Stomach (tissue), 4 donors: ENCODE results near the gene EID2.

Experiments
- EP300 ChIP-seq: sonication (generic); formaldehyde crosslinking; IDR thresholded peaks from one replicate; pipeline ENCODE4 v1.6.1; 2017; ENCODE audit warnings: antibody characterized with exemption
- POLR2A ChIP-seq, 4 donors: fragments of 450-650 bp; IDR thresholded peaks; one replicate each; pipeline ENCODE4 v1.6.1; 2016; ENCODE audit warnings: antibody characterized with exemption in 4 of 4, control low read depth in 2 of 4, mild to moderate bottlenecking in 1 of 4, moderate library complexity in 1 of 4
- POLR2AphosphoS5 ChIP-seq, 3 donors: sonication (generic); formaldehyde crosslinking; IDR thresholded peaks; one replicate each; pipeline ENCODE4 v1.6.1; 2016; ENCODE audit warnings: antibody characterized with exemption in 3 of 3
- TF ChIP-seq, protein P1 (sequence below), 7 experiments: fragments of 450-650 bp in 4 of 7; fragments of 200-600 bp in 3 of 7; sonication (generic) in 3 of 7; IDR thresholded peaks; one replicate each; pipeline ENCODE4 v1.5.1; 2016 to 2019; ENCODE audit warnings: antibody characterized with exemption in 7 of 7, control low read depth in 2 of 7, mild to moderate bottlenecking in 1 of 7

DNA sequence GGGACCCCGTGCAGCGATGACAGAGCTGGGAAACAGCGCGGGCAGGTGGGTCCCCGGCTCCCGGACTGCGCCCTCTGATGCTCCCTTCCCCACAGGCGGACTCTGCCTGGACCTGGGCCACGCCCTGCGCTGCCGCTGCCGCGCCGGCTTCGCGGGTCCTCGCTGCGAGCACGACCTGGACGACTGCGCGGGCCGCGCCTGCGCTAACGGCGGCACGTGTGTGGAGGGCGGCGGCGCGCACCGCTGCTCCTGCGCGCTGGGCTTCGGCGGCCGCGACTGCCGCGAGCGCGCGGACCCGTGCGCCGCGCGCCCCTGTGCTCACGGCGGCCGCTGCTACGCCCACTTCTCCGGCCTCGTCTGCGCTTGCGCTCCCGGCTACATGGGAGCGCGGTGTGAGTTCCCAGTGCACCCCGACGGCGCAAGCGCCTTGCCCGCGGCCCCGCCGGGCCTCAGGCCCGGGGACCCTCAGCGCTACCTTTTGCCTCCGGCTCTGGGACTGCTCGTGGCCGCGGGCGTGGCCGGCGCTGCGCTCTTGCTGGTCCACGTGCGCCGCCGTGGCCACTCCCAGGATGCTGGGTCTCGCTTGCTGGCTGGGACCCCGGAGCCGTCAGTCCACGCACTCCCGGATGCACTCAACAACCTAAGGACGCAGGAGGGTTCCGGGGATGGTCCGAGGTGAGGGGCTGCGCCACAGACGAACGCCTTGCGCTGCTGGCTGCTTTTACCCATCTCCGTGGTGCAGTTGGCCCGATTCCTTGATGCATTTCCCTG, 32.8 kb downstream of the EID2 start:
- no peak for TF ChIP-seq POLR2AphosphoS5 (IDR thresholded peaks at IDR 0.05)
- TF ChIP-seq POLR2A (IDR thresholded peaks at IDR 0.05) = no peak
- TF ChIP-seq, protein P1, sequence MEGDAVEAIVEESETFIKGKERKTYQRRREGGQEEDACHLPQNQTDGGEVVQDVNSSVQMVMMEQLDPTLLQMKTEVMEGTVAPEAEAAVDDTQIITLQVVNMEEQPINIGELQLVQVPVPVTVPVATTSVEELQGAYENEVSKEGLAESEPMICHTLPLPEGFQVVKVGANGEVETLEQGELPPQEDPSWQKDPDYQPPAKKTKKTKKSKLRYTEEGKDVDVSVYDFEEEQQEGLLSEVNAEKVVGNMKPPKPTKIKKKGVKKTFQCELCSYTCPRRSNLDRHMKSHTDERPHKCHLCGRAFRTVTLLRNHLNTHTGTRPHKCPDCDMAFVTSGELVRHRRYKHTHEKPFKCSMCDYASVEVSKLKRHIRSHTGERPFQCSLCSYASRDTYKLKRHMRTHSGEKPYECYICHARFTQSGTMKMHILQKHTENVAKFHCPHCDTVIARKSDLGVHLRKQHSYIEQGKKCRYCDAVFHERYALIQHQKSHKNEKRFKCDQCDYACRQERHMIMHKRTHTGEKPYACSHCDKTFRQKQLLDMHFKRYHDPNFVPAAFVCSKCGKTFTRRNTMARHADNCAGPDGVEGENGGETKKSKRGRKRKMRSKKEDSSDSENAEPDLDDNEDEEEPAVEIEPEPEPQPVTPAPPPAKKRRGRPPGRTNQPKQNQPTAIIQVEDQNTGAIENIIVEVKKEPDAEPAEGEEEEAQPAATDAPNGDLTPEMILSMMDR (IDR thresholded peaks at IDR 0.05) = no peak
- TF ChIP-seq EP300 = no peak
